Measurements from ENCODE around the gene IQGAP2.

Gene IQGAP2

GRCh38 chr5:76402886-76403765, at the start of gene IQGAP2:
IQGAP2 (plus strand) TSS chr5:76403285; CDS start chr5:76403546, 261 bp downstream.
- peak; percentile 84 for DNase-seq

GRCh38 chr5:76356887-76357286, 46.2 kb upstream of the IQGAP2 start:
- no peak for DNase-seq

GRCh38 chr5:76363352-76364225, 39.5 kb upstream of the IQGAP2 start:
- DNase-seq, result no peak

GRCh38 chr5:76364226-76364589, 38.9 kb upstream of the IQGAP2 start:
- no peak for DNase-seq

GRCh38 chr5:76365561-76365960, 37.5 kb upstream of the IQGAP2 start:
- DNase-seq, result no peak

GRCh38 chr5:76366596-76366995, 36.5 kb upstream of the IQGAP2 start:
- no peak for DNase-seq

- peak; percentile 28 for DNase-seq
Observed at GRCh38 chr5:76367623-76368371, 35.3 kb upstream of the IQGAP2 start.

GRCh38 chr5:76368941-76369340, 34.1 kb upstream of the IQGAP2 start:
- no peak for DNase-seq

GRCh38 chr5:76369668-76370067, 33.4 kb upstream of the IQGAP2 start:
- DNase-seq, result peak; percentile 12

GRCh38 chr5:76371960-76372322, 31.1 kb upstream of the IQGAP2 start:
- DNase-seq, result no peak

GRCh38 chr5:76372323-76373054, 30.6 kb upstream of the IQGAP2 start:
- DNase-seq, result no peak

- no peak for DNase-seq
Observed at GRCh38 chr5:76376148-76376865, 26.8 kb upstream of the IQGAP2 start.

GRCh38 chr5:76376866-76377230, 26.2 kb upstream of the IQGAP2 start:
- no peak for DNase-seq

- no peak for DNase-seq
Observed at GRCh38 chr5:76378355-76378754, 24.7 kb upstream of the IQGAP2 start.

GRCh38 chr5:76379316-76379715, 23.8 kb upstream of the IQGAP2 start:
- DNase-seq, result no peak

- DNase-seq, result no peak
Observed at GRCh38 chr5:76379855-76380254, 23.2 kb upstream of the IQGAP2 start.

- DNase-seq, result no peak
Observed at GRCh38 chr5:76380346-76381066, 22.6 kb upstream of the IQGAP2 start.

- DNase-seq, result no peak
Observed at GRCh38 chr5:76383126-76383832, 19.8 kb upstream of the IQGAP2 start.

GRCh38 chr5:76384189-76384588, 18.9 kb upstream of the IQGAP2 start:
- DNase-seq, result no peak

GRCh38 chr5:76384705-76385104, 18.4 kb upstream of the IQGAP2 start:
- no peak for DNase-seq

GRCh38 chr5:76385540-76385939, 17.5 kb upstream of the IQGAP2 start:
- no peak for DNase-seq
